K562 (cell line): ENCODE results near the gene MGST2. TPM values are rescaled to one million over a fixed set of nuclear protein-coding genes. Genes with fewer than 3 reads are reported as not detected.

ENCODE experiments used
- CBFA2T2 ChIP-seq: fragments of 450-650 bp; conservative IDR thresholded peaks from 2 replicates; pipeline ENCODE4 v1.6.1; 2017; ENCODE audit warnings: mild to moderate bottlenecking
- CBFA2T3 ChIP-seq: fragments of 450-650 bp; IDR thresholded peaks from 2 replicates; pipeline ENCODE4 v1.6.1; 2017
- CC2D1A ChIP-seq: fragments of 450-650 bp; IDR thresholded peaks from 2 replicates; pipeline ENCODE4 v1.6.1; 2017; ENCODE audit warnings: mild to moderate bottlenecking
- DPF2 ChIP-seq: fragments of 450-650 bp; IDR thresholded peaks from 2 replicates; pipeline ENCODE4 v1.6.1; 2016
- FOXA3 ChIP-seq, 2 experiments: fragments of 450-650 bp in 1 of 2; sonication (generic) in 1 of 2; formaldehyde crosslinking; IDR thresholded peaks in 1 of 2; conservative IDR thresholded peaks in 1 of 2; 2 replicates each; pipeline versions ENCODE4 v1.4.0 to v1.8.0; 2020 to 2022; ENCODE audit warnings: mild to moderate bottlenecking in 2 of 2, missing genetic modification reagents in 1 of 2
- FOXK2 ChIP-seq, 2 experiments: fragments of 450-650 bp; IDR thresholded peaks in 1 of 2; conservative IDR thresholded peaks in 1 of 2; 2 replicates each; pipeline ENCODE4 v1.6.1; 2016; ENCODE audit warnings: low read depth in 2 of 2, mild to moderate bottlenecking in 1 of 2
- FOXM1 ChIP-seq, 2 experiments: fragments of 450-650 bp in 1 of 2; sonication (generic) in 1 of 2; formaldehyde crosslinking in 1 of 2; IDR thresholded peaks; 2 replicates each; pipeline versions ENCODE4 v1.6.1 to v1.9.0; 2017 to 2022; ENCODE audit warnings: low read depth in 2 of 2, mild to moderate bottlenecking in 2 of 2, missing genetic modification reagents in 1 of 2, moderate library complexity in 1 of 2
- HDAC6 ChIP-seq: IDR thresholded peaks from 2 replicates; pipeline ENCODE4 v1.6.1; 2012; ENCODE audit warnings: low read depth, mild to moderate bottlenecking, control low read depth, inconsistent platforms, low read length, moderate library complexity
- IRF2 ChIP-seq: sonication (generic); formaldehyde crosslinking; IDR thresholded peaks from 2 replicates; pipeline ENCODE4 v1.8.1; 2022; ENCODE audit warnings: mild to moderate bottlenecking, missing genetic modification reagents
- JUND ChIP-seq, 2 experiments: IDR thresholded peaks; 2 replicates in 1 of 2; 3 replicates in 1 of 2; pipeline ENCODE4 v1.6.1; 2011; ENCODE audit warnings: borderline replicate concordance in 2 of 2, low read depth in 2 of 2, low read length in 2 of 2, improper control_type of control experiment in 1 of 2, missing biosample characterization in 1 of 2, missing genetic modification characterization in 1 of 2, missing genetic modification reagents in 1 of 2
- MTA2 ChIP-seq: fragments of 450-650 bp; IDR thresholded peaks from 2 replicates; pipeline ENCODE4 v1.6.1; 2016; ENCODE audit warnings: low read depth
- NFIC ChIP-seq: fragments of 450-650 bp; IDR thresholded peaks from 2 replicates; pipeline ENCODE4 v1.6.1; 2017; ENCODE audit warnings: mild to moderate bottlenecking, inconsistent platforms
- NFRKB ChIP-seq: fragments of 450-650 bp; IDR thresholded peaks from 2 replicates; pipeline ENCODE4 v1.6.1; 2016; ENCODE audit warnings: low read depth
- RBM25 ChIP-seq: fragments of 200-400 bp; formaldehyde crosslinking; IDR thresholded peaks from 2 replicates; pipeline ENCODE4 v1.6.1; 2018; ENCODE audit warnings: low read length, low read depth, moderate library complexity; ENCODE audit not compliant: severe bottlenecking
- SAFB ChIP-seq: fragments of 200-400 bp; formaldehyde crosslinking; IDR thresholded peaks from 2 replicates; pipeline ENCODE4 v1.6.1; 2017; ENCODE audit warnings: low read depth, low read length, borderline replicate concordance
- SMAD4 ChIP-seq: fragments of 250-450 bp; sonication (Bioruptor Pico); conservative IDR thresholded peaks from 2 replicates; pipeline ENCODE4 v1.8.0; 2021; ENCODE audit warnings: inconsistent platforms, mild to moderate bottlenecking, moderate library complexity
- SMARCA4 ChIP-seq: fragments of 450-650 bp; IDR thresholded peaks from 2 replicates; pipeline ENCODE4 v1.6.1; 2016
- TAL1 ChIP-seq: fragments of 450-650 bp; IDR thresholded peaks from 2 replicates; pipeline ENCODE4 v1.6.1; 2016; ENCODE audit warnings: mild to moderate bottlenecking
- TCF3 ChIP-seq: sonication (generic); formaldehyde crosslinking; IDR thresholded peaks from 2 replicates; pipeline ENCODE4 v1.4.0; 2020; ENCODE audit warnings: mild to moderate bottlenecking, missing genetic modification reagents
- polyA plus RNA-seq, 8 experiments: library from polyadenylated mRNA; depleted of rRNA in 4 of 8; stranded (reverse) in 5 of 8; unstranded in 3 of 8; fragments of >200 nt; fragmentation: Nextera tagmentation in 2 of 8; fragmentation: Illumina TruSeq in 1 of 8; extraction: Ambion mirVana in 2 of 8; extraction: Trizol in 1 of 8; gene quantifications; 2 replicates each; pipeline versions ENCODE4 v1.2.1 to v1.2.3, GENCODE V29; 2011 to 2014; ENCODE audit warnings: inconsistent platforms in 1 of 8, missing spikeins in 1 of 8
- total RNA-seq, 7 experiments: library from RNA; depleted of rRNA in 6 of 7; stranded (reverse); fragments of >200 nt in 6 of 7; fragmentation: Illumina TruSeq in 2 of 7; extraction: Trizol in 2 of 7; gene quantifications; 2 replicates each; pipeline versions ENCODE4 v1.2.1 to v1.2.3, GENCODE V29; 2011 to 2021; ENCODE audit warnings: low replicate concordance in 1 of 7
- TF ChIP-seq, protein P1 (sequence below), 2 experiments: fragments of 150-350 bp in 1 of 2; IDR thresholded peaks; 2 replicates each; pipeline ENCODE4 v1.6.1; 2012 to 2016; ENCODE audit warnings: low read depth in 2 of 2, low read length in 2 of 2, mild to moderate bottlenecking in 1 of 2, moderate library complexity in 1 of 2
- TF ChIP-seq, protein P2 (sequence below), 2 experiments: fragments of 450-650 bp; IDR thresholded peaks; 2 replicates each; pipeline ENCODE4 v1.6.1; 2016

Gene MGST2
- total and polyA plus RNA-seq, 9 of the 15 experiments (the other 6 are each of a cell fraction or from before 2014, with no cell fraction given): 38.7 to 115 (median 84.6) TPM

DNA sequence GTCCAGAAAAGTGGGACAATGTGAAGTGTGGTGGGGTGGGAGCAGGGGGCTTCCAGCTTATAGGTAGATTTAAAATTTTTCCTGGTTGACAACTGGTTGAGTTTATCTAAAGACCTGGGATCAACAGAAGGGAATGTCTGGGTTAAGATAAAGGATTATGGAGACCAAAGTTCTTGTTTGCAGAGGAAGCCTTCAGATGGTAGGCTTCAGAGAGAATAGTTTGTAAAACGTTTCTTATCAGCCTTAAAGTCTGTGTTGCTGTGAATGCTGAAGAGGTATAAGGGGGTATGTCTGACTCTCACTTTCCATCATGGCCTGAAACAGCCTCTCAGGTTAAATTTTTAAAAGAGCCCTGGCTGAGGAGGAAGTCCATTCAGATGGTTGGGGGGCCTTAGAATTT lies 20.5 kb downstream of the MGST2 start (continued):
- TF ChIP-seq SMAD4 (CRISPR knock-in tag) (peak; percentile 37; the same call in 1 of the 2 replicates), IRF2 (no peak), HDAC6 (no peak), CBFA2T2 (peak; percentile 82), TAL1 (peak; percentile 81), RBM25 (no peak), DPF2 (peak; percentile 64), FOXK2 (conservative IDR thresholded peaks at IDR 0.05 in 1 of 2, IDR thresholded peaks at IDR 0.05 in 1 of 2; ENCODE audit: low read depth in 2 of 2) (0 out of 4 replicates have a peak, but pooled peaks of 1 of the 2 experiments have one; percentile 19), CC2D1A (peak; percentile 30; the same call in 1 of the 2 replicates), SAFB (no peak), NFIC (peak; percentile 39; the same call in 1 of the 2 replicates), TCF3 (CRISPR knock-in tag) (peak; percentile 74), NFRKB (no peak), FOXM1 (IDR thresholded peaks at IDR 0.05; ENCODE audit: low read depth) (peak; percentile 52), FOXM1 (CRISPR knock-in tag; IDR thresholded peaks at IDR 0.05; ENCODE audit: low read depth) (no peak), CBFA2T3 (peak; percentile 87), JUND (IDR thresholded peaks at IDR 0.05; ENCODE audit: borderline replicate concordance, low read depth, low read length) (no peak), JUND (tag; IDR thresholded peaks at IDR 0.05; ENCODE audit: borderline replicate concordance, low read depth, low read length) (no peak), SMARCA4 (0 out of 2 replicates have a peak, but pooled peaks have one; percentile 33), MTA2 (peak; percentile 58), FOXA3 (CRISPR knock-in tag; conservative IDR thresholded peaks at IDR 0.05 in 1 of 2, IDR thresholded peaks at IDR 0.05 in 1 of 2) (0 out of 4 replicates have a peak, but pooled peaks of 1 of the 2 experiments have one; percentile 36)
- TF ChIP-seq, protein P1, sequence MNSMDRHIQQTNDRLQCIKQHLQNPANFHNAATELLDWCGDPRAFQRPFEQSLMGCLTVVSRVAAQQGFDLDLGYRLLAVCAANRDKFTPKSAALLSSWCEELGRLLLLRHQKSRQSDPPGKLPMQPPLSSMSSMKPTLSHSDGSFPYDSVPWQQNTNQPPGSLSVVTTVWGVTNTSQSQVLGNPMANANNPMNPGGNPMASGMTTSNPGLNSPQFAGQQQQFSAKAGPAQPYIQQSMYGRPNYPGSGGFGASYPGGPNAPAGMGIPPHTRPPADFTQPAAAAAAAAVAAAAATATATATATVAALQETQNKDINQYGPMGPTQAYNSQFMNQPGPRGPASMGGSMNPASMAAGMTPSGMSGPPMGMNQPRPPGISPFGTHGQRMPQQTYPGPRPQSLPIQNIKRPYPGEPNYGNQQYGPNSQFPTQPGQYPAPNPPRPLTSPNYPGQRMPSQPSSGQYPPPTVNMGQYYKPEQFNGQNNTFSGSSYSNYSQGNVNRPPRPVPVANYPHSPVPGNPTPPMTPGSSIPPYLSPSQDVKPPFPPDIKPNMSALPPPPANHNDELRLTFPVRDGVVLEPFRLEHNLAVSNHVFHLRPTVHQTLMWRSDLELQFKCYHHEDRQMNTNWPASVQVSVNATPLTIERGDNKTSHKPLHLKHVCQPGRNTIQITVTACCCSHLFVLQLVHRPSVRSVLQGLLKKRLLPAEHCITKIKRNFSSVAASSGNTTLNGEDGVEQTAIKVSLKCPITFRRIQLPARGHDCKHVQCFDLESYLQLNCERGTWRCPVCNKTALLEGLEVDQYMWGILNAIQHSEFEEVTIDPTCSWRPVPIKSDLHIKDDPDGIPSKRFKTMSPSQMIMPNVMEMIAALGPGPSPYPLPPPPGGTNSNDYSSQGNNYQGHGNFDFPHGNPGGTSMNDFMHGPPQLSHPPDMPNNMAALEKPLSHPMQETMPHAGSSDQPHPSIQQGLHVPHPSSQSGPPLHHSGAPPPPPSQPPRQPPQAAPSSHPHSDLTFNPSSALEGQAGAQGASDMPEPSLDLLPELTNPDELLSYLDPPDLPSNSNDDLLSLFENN (IDR thresholded peaks at IDR 0.05; ENCODE audit: low read depth in 2 of 2, low read length in 2 of 2): no peak
- TF ChIP-seq, protein P2, sequence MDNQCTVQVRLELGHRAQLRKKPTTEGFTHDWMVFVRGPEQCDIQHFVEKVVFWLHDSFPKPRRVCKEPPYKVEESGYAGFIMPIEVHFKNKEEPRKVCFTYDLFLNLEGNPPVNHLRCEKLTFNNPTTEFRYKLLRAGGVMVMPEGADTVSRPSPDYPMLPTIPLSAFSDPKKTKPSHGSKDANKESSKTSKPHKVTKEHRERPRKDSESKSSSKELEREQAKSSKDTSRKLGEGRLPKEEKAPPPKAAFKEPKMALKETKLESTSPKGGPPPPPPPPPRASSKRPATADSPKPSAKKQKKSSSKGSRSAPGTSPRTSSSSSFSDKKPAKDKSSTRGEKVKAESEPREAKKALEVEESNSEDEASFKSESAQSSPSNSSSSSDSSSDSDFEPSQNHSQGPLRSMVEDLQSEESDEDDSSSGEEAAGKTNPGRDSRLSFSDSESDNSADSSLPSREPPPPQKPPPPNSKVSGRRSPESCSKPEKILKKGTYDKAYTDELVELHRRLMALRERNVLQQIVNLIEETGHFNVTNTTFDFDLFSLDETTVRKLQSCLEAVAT (IDR thresholded peaks at IDR 0.05): no peak
